G401.6 (cell line): ENCODE measurements around the gene CROT.

ENCODE experiments used
- FAIRE-seq: peaks from 2 replicates; lab custom pipeline; 2012; peaks lifted over from hg19 to GRCh38; lab: Jason Lieb, UNC

Gene CROT

GRCh38 chr7:87341441-87341840 lies 4.0 kb upstream of the CROT start:
- no peak for FAIRE-seq

GRCh38 chr7:87342231-87342630 lies 3.2 kb upstream of the CROT start:
- FAIRE-seq = no peak

- FAIRE-seq = peak; percentile 28
These were observed 1.0 kb upstream of the CROT start for GRCh38 chr7:87344446-87344845.

GRCh38 chr7:87345962-87346371 lies 503 bp downstream of the CROT start:
- FAIRE-seq = no peak

DNA sequence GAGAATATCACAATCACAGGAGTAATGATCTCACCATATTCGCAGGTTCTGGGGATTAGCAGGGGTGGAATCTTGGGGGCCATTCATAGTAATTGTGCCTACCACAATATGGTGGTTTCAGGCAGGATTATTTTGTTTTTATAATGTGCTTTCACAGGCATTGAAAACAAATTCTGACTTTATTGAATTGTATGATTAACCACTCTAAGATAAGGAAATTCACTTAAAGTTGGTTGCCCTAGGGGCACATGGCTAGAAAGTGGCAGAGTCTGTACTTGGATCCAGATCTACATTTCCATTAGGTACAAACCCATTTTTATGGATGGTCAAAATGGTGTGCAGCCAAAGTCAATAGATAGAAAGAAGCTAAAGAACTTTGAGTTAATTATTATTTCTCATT lies 1.7 kb downstream of the CROT start:
- no peak for FAIRE-seq

DNA sequence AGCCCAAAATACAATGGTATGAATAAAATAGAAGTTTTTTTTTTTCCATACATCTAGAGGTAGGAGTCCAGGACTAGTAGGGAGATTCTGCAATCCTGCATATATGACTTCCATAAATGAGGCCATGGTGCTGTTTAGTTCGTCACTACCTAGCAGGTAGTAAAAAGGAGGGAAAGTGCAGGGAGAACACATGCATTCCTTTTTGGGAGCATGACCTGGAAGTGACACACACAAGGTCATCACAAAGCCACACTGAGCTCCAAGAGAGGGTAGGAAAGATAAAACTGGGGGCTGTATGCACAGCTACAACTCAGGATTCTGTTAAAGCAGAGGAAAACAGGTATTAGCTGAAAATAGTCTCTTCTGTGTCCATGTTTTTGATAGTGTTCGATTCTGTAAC lies 2.2 kb downstream of the CROT start:
- FAIRE-seq = no peak

DNA sequence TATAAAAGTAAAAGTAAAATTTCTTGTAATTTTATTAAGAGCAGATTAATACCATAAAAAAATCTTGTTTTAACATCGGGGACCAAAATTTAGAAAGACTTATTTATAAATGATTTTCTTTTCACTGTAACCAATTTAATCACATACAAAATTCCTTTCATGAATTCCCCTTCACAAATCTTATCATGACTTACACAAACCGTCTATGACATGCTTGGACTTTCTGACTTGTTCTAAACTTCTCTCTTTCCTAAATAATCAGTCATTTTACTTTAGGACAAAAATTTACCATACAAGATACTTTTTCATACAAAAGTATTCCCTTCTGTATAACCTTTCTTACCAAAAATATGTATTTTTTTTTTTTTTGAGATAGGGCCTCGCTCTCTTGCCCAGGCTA lies 9.3 kb downstream of the CROT start:
- FAIRE-seq = peak; percentile 77

- FAIRE-seq = no peak
These were observed 11.0 kb downstream of the CROT start for GRCh38 chr7:87356448-87356847.

GRCh38 chr7:87359366-87359765 lies 13.9 kb downstream of the CROT start:
- FAIRE-seq = peak; percentile 15

DNA sequence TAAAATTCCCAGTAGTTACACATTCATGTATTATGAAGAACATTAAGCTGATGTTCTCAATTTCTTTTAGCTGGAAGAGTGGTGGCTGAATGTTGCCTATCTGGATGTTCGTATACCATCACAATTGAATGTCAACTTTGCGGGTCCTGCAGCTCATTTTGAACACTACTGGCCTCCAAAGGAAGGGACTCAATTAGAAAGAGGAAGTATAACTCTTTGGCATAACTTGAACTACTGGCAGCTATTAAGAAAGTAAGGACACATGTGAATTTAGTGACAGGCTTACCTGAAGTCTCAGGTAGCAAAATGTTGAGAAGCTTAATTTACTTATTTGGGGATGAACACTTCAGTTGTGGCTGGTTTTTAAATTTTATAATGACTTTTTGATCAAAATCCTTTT lies 15.9 kb downstream of the CROT start:
- FAIRE-seq = no peak

- FAIRE-seq = no peak
These were observed 17.9 kb downstream of the CROT start for GRCh38 chr7:87363342-87363741.

DNA sequence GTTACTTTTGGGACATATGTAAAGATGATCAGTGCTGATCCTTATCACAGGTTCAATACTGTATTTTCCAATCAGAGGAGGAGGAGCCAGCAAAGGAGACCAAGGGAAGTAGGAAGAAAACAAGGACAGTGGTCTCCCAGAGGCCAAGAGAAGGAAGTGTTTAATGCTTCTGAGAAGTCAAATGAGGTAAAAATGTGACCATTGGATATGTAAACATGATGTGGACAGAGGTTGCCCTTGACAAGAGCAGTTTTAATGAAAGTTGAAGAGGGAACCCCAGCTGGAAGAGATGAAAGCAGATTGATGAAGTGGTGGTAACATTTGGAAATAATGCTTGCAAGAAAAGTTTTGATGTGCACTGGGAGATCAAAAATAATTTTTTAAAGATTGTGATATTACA lies 18.8 kb downstream of the CROT start:
- FAIRE-seq = no peak

GRCh38 chr7:87369216-87369615 lies 23.8 kb downstream of the CROT start:
- no peak for FAIRE-seq

DNA sequence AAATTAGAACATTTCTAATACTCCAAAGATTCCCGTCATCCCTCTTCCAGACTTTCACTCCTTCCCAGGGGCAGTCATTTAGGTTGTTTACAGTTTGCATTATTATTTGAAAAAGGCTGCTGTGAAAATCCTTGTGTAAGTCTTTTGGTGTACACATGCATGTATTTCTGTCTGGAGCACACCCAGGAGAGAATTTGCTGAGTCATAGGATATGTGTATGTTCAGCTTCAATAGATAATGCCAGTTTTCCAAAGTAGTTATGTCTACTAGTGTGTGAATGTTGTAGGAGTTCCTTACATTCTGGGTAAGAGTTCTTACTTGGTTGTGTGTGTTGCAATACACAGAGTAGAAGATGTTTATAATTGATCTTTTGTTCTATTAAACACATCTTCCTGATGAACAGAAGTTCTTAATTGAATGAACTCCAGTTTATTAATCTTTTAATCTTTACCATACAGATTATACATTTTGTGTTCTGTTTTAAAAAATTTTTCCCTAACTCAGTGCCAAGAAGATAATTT lies 25.3 kb downstream of the CROT start:
- FAIRE-seq = peak; percentile 34

DNA sequence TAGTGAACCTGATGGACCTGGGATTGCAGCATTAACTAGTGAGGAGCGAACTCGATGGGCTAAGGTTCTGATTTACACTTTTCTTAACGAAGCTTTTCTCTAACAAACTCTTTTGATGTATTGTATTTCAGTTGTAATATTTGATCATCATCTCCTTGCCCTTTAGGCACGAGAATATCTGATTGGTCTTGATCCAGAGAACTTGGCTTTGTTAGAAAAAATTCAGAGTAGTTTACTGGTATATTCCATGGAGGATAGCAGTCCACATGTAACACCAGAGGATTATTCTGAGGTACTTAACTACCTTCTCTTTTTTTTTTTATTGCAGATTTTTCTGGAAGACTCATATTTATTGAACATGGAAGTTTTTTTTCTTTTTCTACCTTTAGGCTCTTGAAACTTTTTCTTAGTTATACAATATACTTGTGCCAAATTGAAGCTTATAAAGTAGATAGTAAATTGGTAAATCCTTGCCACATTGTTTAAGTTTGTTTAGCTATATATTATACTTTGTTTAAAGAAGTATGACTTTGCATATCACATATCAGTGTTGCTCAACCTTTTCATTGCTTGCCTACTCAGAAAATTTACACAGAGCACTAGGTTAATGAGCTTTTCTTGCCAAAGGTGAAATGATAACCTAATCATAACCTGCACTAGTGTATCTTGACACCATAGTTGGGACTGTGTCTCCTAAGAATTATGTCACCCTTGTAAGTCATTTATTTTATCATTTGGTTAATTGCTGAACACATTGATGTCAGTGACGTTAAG lies 30.4 kb downstream of the CROT start:
- FAIRE-seq = no peak

- FAIRE-seq = no peak
These were observed 35.4 kb downstream of the CROT start for GRCh38 chr7:87380905-87381304.

GRCh38 chr7:87391020-87391701 lies 45.7 kb downstream of the CROT start:
- FAIRE-seq = no peak

DNA sequence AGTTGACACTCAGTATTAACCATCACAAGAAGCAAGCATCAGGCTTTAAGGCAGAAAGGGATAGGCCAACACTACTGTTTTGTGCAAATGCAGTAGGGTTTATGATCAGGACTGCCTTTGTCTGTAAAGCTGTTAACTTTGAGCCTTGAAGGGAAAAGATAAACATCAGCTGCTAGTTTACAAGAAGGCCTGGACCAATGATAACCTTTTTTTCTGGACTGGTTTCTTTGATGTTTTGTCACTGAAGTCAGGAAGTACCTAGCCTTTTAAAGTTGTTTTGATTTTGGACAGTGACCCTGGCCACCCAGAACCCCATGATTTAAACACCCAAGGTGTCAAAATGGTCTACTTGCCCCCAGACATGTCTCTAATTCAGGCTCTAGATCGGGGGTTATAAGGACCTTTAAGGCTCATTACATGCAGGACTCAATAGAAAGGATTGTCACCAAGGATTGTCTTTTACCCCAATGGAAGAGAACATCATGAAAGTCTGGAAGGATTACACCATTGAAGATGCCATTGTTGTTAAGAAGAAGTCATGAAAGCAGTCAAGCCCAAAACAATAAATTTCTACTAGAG lies 50.1 kb downstream of the CROT start:
- no peak for FAIRE-seq

GRCh38 chr7:87398446-87398845 lies 53.0 kb downstream of the CROT start:
- FAIRE-seq = no peak

DNA sequence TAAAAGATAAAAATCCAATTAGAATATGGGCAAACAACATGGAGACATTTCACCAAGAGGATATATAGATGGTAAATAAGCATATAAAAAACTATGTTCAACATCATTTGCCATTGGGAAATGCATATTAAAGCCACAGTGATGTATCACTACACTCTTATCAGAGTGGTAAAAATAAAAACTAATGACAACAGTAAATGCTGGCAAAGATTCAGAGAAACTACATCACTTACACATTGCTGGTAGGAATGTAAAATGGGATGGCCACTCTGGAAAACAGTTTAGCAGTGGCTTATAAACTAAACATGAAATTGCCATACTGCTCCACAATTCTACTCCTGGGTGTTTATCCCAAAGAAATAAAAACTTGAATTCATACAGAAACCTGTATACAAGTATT lies 59.2 kb downstream of the CROT start:
- no peak for FAIRE-seq

DNA sequence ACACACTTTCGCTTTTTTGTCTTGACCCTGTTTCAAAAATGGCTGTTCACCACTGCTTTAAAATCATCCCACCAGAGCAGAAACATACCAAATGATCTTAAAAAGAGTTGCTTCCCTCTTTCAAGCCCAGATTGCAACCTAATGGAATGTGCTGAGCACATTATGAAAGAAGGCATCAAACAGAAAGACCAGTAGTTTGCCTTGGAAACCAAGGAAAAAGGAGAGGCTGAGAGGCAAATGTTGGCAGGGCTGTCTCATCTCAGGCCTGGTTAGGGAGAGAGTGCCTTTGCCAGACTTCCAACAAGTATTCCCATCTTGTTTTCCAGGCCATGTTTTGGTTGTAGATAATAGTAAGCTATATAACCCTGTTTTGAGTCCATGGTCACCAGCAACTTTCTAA lies 65.7 kb downstream of the CROT start:
- FAIRE-seq = no peak

GRCh38 chr7:87413029-87413428 lies 67.6 kb downstream of the CROT start:
- FAIRE-seq = no peak
